Measurements from ENCODE around the gene KLHL42. TPM values are rescaled to one million over a fixed set of nuclear protein-coding genes. Genes with fewer than 3 reads are reported as not detected.

Gene KLHL42
- total and polyA plus RNA-seq, 2 of the 8 experiments (the other 6 are each of a cell fraction or from before 2014, with no cell fraction given), result 13.6 to 21.6 TPM

GRCh38 chr12:27814851-27815591 lies 35.0 kb downstream of the KLHL42 start:
- Histone ChIP-seq H2BK5ac (ENCODE audit: low read depth, low read length) (no peak overlapping the region), H3K79me1 (ENCODE audit: low read depth, low read length) (no peaks in the 10 kb centered on the region), H4K91ac (replicated peaks; ENCODE audit: insufficient read length, low read length) (no peak overlapping the region), H4K8ac (ENCODE audit: extremely low read depth, insufficient read depth, low read length) (no peak overlapping the region), H3K23ac (ENCODE audit: insufficient read length) (no peak overlapping the region), H3K4ac (replicated peaks; ENCODE audit: insufficient read length, low read depth, low read length) (no peak overlapping the region), H3K27me3 (replicated peaks in 1 of 4; ENCODE audit: control insufficient read depth in 3 of 4, extremely low read depth in 1 of 4, insufficient read depth in 3 of 4, low read length in 3 of 4) (no peaks in the 10 kb centered on the region), H2AFZ (ENCODE audit: low read length) (peak overlapping the region; percentile 79), H3K4me1 (replicated peaks in 1 of 4; ENCODE audit: control insufficient read depth in 3 of 4, insufficient read depth in 4 of 4, low read length in 3 of 4) (no peaks in the 10 kb centered on the region), H2AK5ac (ENCODE audit: low read depth, low read length) (no peak overlapping the region), H3K4me2 (ENCODE audit: insufficient read depth in 1 of 2, low read depth in 2 of 2, low read length in 2 of 2) (no peak overlapping the region), H3K9ac (replicated peaks in 1 of 4; ENCODE audit: extremely low read depth in 1 of 4, low read depth in 3 of 4, low read length in 3 of 4) (no peak overlapping the region), H4K20me1 (replicated peaks in 1 of 2; ENCODE audit: control insufficient read depth in 1 of 2, insufficient read depth in 2 of 2, low read length in 2 of 2) (no peaks in the 10 kb centered on the region), H3K23me2 (ENCODE audit: low read depth, low read length) (no peaks in the 10 kb centered on the region), H3K14ac (ENCODE audit: insufficient read length) (no peak overlapping the region), H2BK120ac (replicated peaks; ENCODE audit: low read depth, low read length) (no peak overlapping the region), H3K18ac (ENCODE audit: extremely low read depth, low read length) (no peak overlapping the region), H3K56ac (replicated peaks; ENCODE audit: insufficient read length, low read depth, low read length) (no peak overlapping the region), H3K27ac (ENCODE audit: low read depth, low read length) (no peak overlapping the region), H3K36me3 (ENCODE audit: control insufficient read depth in 2 of 4, insufficient read depth in 4 of 4, low read length in 3 of 4) (no peaks in the 10 kb centered on the region), H3K79me2 (ENCODE audit: control insufficient read depth in 1 of 2, insufficient read depth in 2 of 2, low read length in 2 of 2) (no peaks in the 10 kb centered on the region), H2BK15ac (ENCODE audit: low read length) (no peak overlapping the region), H4K5ac (ENCODE audit: insufficient read length, low read depth, low read length) (no peak overlapping the region), H2BK12ac (ENCODE audit: low read depth, low read length) (no peak overlapping the region), H3K4me3 (ENCODE audit: extremely low read depth in 1 of 4, insufficient read depth in 2 of 4, low read depth in 3 of 4, low read length in 4 of 4) (no peak overlapping the region), H3K9me3 (ENCODE audit: insufficient read depth in 2 of 2, low read depth in 1 of 2, low read length in 1 of 2) (no peaks in the 10 kb centered on the region), H2BK20ac (ENCODE audit: low read length) (no peak overlapping the region)
- DNase-seq (ENCODE audit: low read depth in 1 of 2, low spot score in 2 of 2), result no peak
- POLR2A ChIA-PET (ENCODE audit: partially characterized antibody), result no interaction called here
- 89% methylated on average over 3 of the region's 3 CpGs; no CpG with 5 or more reads in 1 of the 2 experiments for WGBS, 2 experiments (ENCODE audit: extremely low coverage in 1 of 2, insufficient coverage in 1 of 2, insufficient read length in 1 of 2, insufficient replicate concordance in 2 of 2, low coverage in 1 of 2, low lambda C conversion rate in 2 of 2, missing lambda C conversion rate in 1 of 2)
- TF ChIP-seq BACH1 (IDR thresholded peaks at IDR 0.05; ENCODE audit: low read length) (no peak), USF2 (IDR thresholded peaks at IDR 0.05; ENCODE audit: low read length) (no peak), MAX (IDR thresholded peaks at IDR 0.05) (no peak), CBX5 (IDR thresholded peaks at IDR 0.05; ENCODE audit: low read depth, low read length) (no peak), KDM5A (IDR thresholded peaks at IDR 0.05; ENCODE audit: low read length) (no peak), RBBP5 (IDR thresholded peaks at IDR 0.05; ENCODE audit: borderline replicate concordance, low read depth, low read length) (no peak), SP2 (IDR thresholded peaks at IDR 0.05; ENCODE audit: low read length) (no peak), RNF2 (IDR thresholded peaks at IDR 0.05; ENCODE audit: borderline replicate concordance, low read depth, low read length, missing control alignments, poor library complexity, severe bottlenecking) (no peak), EZH2 (IDR thresholded peaks at IDR 0.05; ENCODE audit: low read depth, low read length, severe bottlenecking) (no peak)
- CTCF ChIA-PET (ENCODE audit: partially characterized antibody), result interaction anchor here (0.6 to 1.9 kb wide), 4 partner anchors 8 to 126 kb away, joined by 3 to 6 read pairs (median 3); no protein-coding TSS in a partner anchor
- no peak for FAIRE-seq

All from H1 (cell line).